ENCODE data around the gene PCDHGA11.
"Not testable (repeated sequence)": the region's sequence is repeated elsewhere in the genome, so short reads cannot be mapped to it uniquely, and the experiment has no call there.

PCDHGA11 gene

GRCh38 chr5:141399555-141400258 is 21.1 kb upstream of the PCDHGA11 start:
- no peak for DNase-seq

- DNase-seq = no peak
Measured at GRCh38 chr5:141402553-141403243, 18.2 kb upstream of the PCDHGA11 start, which contains the start of gene PCDHGA9. TSS of gene PCDHGA9 (plus strand) at chr5:141402778. CDS start at chr5:141402953, 175 bp downstream.

GRCh38 chr5:141403387-141403786 is 17.5 kb upstream of the PCDHGA11 start:
- no peak for DNase-seq

GRCh38 chr5:141407790-141408505 is 12.9 kb upstream of the PCDHGA11 start, which contains the start of gene PCDHGB6:
TSS of gene PCDHGB6 (plus strand) at chr5:141408021. CDS start at chr5:141408203, 182 bp downstream.
- peak; percentile 49 to 61 for DNase-seq

GRCh38 chr5:141409598-141410306 is 11.1 kb upstream of the PCDHGA11 start:
- no peak for DNase-seq

- no peak for DNase-seq
Measured at GRCh38 chr5:141411575-141411974, 9.3 kb upstream of the PCDHGA11 start.

GRCh38 chr5:141412854-141413539 is 7.9 kb upstream of the PCDHGA11 start, which contains the start of gene PCDHGA10:
TSS of gene PCDHGA10 (plus strand) at chr5:141412987. CDS start at chr5:141413176, 189 bp downstream.
- DNase-seq = peak; percentile 58 to 61

GRCh38 chr5:141413540-141414069 is 7.2 kb upstream of the PCDHGA11 start:
- DNase-seq = no peak

- not testable (repeated sequence) for DNase-seq
Measured at GRCh38 chr5:141414548-141415274, 6.1 kb upstream of the PCDHGA11 start.

GRCh38 chr5:141415275-141415618 is 5.6 kb upstream of the PCDHGA11 start:
- not testable (repeated sequence) for DNase-seq

- DNase-seq = peak; percentile 49 to 72
Measured at GRCh38 chr5:141417494-141418172, 3.2 kb upstream of the PCDHGA11 start, which contains the start of gene PCDHGB7. TSS of gene PCDHGB7 (plus strand) at chr5:141417677. CDS start at chr5:141417860, 183 bp downstream.

- DNase-seq = no peak
Measured at GRCh38 chr5:141419074-141419880, 1.6 kb upstream of the PCDHGA11 start.

- no peak for DNase-seq
Measured at GRCh38 chr5:141421489-141421855, 621 bp downstream of the PCDHGA11 start.

- no peak for DNase-seq
Measured at GRCh38 chr5:141422742-141423291, 2.0 kb downstream of the PCDHGA11 start.

- DNase-seq = no peak
Measured at GRCh38 chr5:141427783-141428426, 7.1 kb downstream of the PCDHGA11 start.

GRCh38 chr5:141430332-141431113 is 9.7 kb downstream of the PCDHGA11 start, which contains the start of gene PCDHGA12:
TSS of gene PCDHGA12 (plus strand) at chr5:141430507. CDS start at chr5:141430760, 253 bp downstream.
- DNase-seq = peak in 1 of 2 donors; percentile 43

GRCh38 chr5:141431286-141431685 is 10.4 kb downstream of the PCDHGA11 start:
- DNase-seq = no peak

- not testable (repeated sequence) for DNase-seq
Measured at GRCh38 chr5:141432308-141432707, 11.5 kb downstream of the PCDHGA11 start.

Data from stimulated activated CD4-positive, alpha-beta T cell treated with anti-CD3 and anti-CD28 coated beads, Interleukin-2, amount 100 ng/mL, for 24 hours (primary cell).